Erythroblast (primary cell): Measurements from ENCODE around the gene DIPK1A.

Experiments
- GATA1 ChIP-seq: IDR thresholded peaks from 2 replicates; pipeline ENCODE4 v1.6.1; 2011; ENCODE audit warnings: low read depth, mild to moderate bottlenecking, control low read depth, low read length, moderate library complexity
- POLR2A ChIP-seq: IDR thresholded peaks from 2 replicates; pipeline ENCODE4 v1.6.1; 2011; ENCODE audit warnings: mild to moderate bottlenecking, low read length

DNA sequence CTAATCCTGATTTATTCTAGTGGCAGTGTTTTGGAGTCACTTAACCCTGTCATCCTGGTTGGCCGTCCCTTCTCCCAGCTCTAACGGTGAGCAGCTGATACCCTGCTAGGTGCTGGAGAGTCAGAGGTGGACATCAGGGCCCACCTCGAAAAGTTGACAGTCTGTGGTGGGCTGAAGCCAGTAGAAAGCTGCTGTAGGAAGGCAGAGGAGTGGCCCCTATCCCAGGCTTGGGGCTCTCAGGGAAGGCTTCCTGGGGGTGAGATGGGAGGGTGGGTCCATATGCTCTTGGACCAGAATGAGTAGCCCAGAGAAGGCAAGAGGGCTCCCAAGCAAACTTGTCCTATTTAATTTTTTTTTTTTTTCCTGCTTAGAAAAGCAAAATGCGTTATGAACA, 129.9 kb downstream of the DIPK1A start:
- TF ChIP-seq POLR2A = no peak
- TF ChIP-seq GATA1 = no peak
